GM12878 (cell line): ENCODE data around the gene POLD4.

Experiments
- CBX3 ChIP-seq: fragments of 200-600 bp; sonication (generic); IDR thresholded peaks from 2 replicates; pipeline ENCODE4 v1.6.1; 2016; ENCODE audit warnings: low read depth, borderline replicate concordance
- CREB1 ChIP-seq: IDR thresholded peaks from 2 replicates; pipeline ENCODE4 v1.6.1; 2012; ENCODE audit warnings: low read depth, mild to moderate bottlenecking, inconsistent platforms
- GABPA ChIP-seq: IDR thresholded peaks from 2 replicates; pipeline ENCODE4 v1.6.1; 2014; ENCODE audit warnings: antibody characterized with exemption, low read depth, mild to moderate bottlenecking, inconsistent platforms
- MYC ChIP-seq: IDR thresholded peaks from 2 replicates; pipeline ENCODE4 v1.6.1; 2011; ENCODE audit warnings: mild to moderate bottlenecking, low read length, moderate library complexity, inconsistent platforms; ENCODE audit not compliant: insufficient read depth, insufficient replicate concordance, insufficient read length, severe bottlenecking
- POLR2A ChIP-seq: IDR thresholded peaks from 2 replicates; pipeline ENCODE4 v1.6.1; 2011; ENCODE audit warnings: low read depth, mild to moderate bottlenecking, low read length
- SIN3A ChIP-seq: IDR thresholded peaks from 2 replicates; pipeline ENCODE4 v1.6.1; 2012; ENCODE audit warnings: low read depth, low read length, improper control_type of control experiment
- TBL1XR1 ChIP-seq: IDR thresholded peaks from 2 replicates; pipeline ENCODE4 v1.6.1; 2012; ENCODE audit warnings: low read depth, low read length, improper control_type of control experiment
- YBX1 ChIP-seq: fragments of 450-650 bp; IDR thresholded peaks from 2 replicates; pipeline ENCODE4 v1.6.1; 2016; ENCODE audit warnings: antibody characterized with exemption
- TF ChIP-seq, protein P1 (sequence below), 3 experiments: IDR thresholded peaks in 2 of 3; conservative IDR thresholded peaks in 1 of 3; 2 replicates each; pipeline ENCODE4 v1.5.1; 2011; ENCODE audit warnings: low read depth in 3 of 3, low read length in 3 of 3, mild to moderate bottlenecking in 3 of 3, control low read depth in 2 of 3, moderate library complexity in 2 of 3, inconsistent platforms in 1 of 3, mixed read lengths in 1 of 3; ENCODE audit not compliant: control insufficient read depth in 2 of 3, insufficient read depth in 1 of 3; ENCODE audit errors: extremely low read depth in 1 of 3
- TF ChIP-seq, protein P2 (sequence below): fragments of 450-650 bp; IDR thresholded peaks from 2 replicates; pipeline ENCODE4 v1.6.1; 2018; ENCODE audit warnings: mild to moderate bottlenecking, low read depth, moderate library complexity; ENCODE audit not compliant: partially characterized antibody

DNA sequence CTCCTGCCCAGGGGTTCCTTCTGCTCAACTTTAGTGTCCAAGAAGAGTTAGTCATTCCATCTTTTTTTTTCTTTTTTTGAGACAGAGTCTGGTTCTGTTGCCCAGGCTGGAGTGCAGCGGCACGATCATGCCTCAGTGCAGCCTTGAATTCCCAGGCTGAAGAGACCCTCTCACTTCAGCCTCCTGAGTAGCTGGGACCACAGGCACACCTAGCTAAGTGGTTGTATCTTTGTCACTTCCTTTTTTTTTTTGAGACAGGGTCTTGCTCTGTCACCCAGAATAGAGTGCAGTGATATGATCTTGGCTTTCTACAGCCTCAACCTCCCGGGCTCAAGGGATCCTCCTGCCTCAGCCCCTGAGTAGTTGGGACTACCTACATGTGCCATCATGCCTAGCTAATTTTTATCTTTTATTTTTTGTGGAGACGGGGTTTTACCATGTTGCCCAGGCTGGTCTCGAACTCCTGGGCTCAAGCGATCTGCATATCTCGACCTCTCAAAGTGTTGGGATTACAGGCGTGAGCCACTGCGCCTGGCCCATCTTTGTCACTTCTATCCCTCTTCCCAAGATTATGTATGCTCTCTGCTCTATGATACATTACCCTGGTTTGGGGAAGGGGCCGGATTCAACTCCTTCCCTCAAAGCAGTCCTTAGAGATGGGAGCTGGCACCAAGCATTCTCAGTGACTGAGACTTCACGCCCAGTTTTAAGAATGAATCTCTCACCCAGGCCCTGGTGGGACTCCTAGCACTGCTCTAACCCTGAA, 40.0 kb downstream of the POLD4 start:
- TF ChIP-seq TBL1XR1 (no peak), CREB1 (no peak), CBX3 (no peak), SIN3A (no peak), MYC (no peak), POLR2A (no peak), YBX1 (no peak), GABPA (no peak)
- TF ChIP-seq, protein P1, sequence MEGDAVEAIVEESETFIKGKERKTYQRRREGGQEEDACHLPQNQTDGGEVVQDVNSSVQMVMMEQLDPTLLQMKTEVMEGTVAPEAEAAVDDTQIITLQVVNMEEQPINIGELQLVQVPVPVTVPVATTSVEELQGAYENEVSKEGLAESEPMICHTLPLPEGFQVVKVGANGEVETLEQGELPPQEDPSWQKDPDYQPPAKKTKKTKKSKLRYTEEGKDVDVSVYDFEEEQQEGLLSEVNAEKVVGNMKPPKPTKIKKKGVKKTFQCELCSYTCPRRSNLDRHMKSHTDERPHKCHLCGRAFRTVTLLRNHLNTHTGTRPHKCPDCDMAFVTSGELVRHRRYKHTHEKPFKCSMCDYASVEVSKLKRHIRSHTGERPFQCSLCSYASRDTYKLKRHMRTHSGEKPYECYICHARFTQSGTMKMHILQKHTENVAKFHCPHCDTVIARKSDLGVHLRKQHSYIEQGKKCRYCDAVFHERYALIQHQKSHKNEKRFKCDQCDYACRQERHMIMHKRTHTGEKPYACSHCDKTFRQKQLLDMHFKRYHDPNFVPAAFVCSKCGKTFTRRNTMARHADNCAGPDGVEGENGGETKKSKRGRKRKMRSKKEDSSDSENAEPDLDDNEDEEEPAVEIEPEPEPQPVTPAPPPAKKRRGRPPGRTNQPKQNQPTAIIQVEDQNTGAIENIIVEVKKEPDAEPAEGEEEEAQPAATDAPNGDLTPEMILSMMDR (IDR thresholded peaks at IDR 0.05 in 2 of 3, conservative IDR thresholded peaks at IDR 0.05 in 1 of 3; ENCODE audit: control insufficient read depth in 2 of 3, extremely low read depth in 1 of 3, insufficient read depth in 1 of 3, low read depth in 3 of 3, low read length in 3 of 3): no peak
- TF ChIP-seq, protein P2, sequence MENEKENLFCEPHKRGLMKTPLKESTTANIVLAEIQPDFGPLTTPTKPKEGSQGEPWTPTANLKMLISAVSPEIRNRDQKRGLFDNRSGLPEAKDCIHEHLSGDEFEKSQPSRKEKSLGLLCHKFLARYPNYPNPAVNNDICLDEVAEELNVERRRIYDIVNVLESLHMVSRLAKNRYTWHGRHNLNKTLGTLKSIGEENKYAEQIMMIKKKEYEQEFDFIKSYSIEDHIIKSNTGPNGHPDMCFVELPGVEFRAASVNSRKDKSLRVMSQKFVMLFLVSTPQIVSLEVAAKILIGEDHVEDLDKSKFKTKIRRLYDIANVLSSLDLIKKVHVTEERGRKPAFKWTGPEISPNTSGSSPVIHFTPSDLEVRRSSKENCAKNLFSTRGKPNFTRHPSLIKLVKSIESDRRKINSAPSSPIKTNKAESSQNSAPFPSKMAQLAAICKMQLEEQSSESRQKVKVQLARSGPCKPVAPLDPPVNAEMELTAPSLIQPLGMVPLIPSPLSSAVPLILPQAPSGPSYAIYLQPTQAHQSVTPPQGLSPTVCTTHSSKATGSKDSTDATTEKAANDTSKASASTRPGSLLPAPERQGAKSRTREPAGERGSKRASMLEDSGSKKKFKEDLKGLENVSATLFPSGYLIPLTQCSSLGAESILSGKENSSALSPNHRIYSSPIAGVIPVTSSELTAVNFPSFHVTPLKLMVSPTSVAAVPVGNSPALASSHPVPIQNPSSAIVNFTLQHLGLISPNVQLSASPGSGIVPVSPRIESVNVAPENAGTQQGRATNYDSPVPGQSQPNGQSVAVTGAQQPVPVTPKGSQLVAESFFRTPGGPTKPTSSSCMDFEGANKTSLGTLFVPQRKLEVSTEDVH: no peak
